Astrocyte (in vitro differentiated cells and primary cell): ENCODE results near the gene RABL2B.

ENCODE experiments used
- EZH2 ChIP-seq: IDR thresholded peaks from 2 replicates; pipeline ENCODE4 v1.6.1; 2012; ENCODE audit warnings: mild to moderate bottlenecking, low read length, inconsistent platforms; ENCODE audit not compliant: insufficient read depth
- TF ChIP-seq, protein P1 (sequence below): IDR thresholded peaks from 2 replicates; pipeline ENCODE4 v1.5.1; 2011; ENCODE audit warnings: low read depth, mild to moderate bottlenecking, inconsistent platforms, low read length, moderate library complexity; ENCODE audit not compliant: insufficient read depth

DNA sequence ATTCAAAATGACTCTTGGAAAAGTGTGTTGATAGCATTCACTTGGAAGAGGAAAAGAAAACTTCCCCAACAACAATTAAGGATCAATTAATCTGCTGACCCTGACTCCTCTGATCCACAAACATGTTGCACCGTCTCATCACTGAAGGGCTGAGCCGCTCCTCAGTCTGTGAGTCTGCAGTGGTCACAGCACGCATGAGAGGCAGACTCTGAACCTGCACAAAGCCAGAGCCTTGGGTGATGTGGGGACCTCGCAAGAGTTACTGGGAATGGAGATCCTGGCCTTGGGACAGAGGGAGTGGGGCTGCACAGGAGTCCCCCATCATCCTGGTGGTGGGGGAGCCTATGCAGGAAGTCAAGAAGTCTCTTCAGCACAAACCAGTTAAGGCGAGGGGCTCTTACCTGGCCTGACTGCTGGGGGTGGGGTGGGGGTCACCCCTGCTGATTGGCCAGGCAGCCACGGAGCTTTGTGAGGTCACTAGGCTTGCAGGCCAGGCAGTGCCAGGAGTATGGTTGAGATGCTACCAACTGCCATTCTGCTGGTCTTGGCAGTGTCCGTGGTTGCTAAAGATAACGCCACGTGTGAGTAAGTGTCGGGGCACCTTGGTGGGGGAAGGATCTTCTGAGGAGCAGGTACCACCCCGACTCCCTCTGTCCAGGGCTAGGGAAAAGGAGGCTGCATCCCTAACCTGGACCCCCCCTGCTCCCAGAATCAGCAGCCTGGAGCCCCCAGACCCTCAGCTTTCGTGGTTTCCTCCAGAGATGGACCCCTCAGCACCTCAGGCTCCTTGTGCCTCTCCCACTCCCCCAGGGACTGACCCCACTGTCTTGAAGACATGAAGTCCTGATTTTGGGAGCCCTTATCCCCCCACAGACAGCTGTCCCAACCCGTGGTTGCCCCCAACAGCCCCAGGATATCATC is 45.4 kb downstream of the RABL2B start, which contains the start of gene ACR:
- TF ChIP-seq, protein P1, sequence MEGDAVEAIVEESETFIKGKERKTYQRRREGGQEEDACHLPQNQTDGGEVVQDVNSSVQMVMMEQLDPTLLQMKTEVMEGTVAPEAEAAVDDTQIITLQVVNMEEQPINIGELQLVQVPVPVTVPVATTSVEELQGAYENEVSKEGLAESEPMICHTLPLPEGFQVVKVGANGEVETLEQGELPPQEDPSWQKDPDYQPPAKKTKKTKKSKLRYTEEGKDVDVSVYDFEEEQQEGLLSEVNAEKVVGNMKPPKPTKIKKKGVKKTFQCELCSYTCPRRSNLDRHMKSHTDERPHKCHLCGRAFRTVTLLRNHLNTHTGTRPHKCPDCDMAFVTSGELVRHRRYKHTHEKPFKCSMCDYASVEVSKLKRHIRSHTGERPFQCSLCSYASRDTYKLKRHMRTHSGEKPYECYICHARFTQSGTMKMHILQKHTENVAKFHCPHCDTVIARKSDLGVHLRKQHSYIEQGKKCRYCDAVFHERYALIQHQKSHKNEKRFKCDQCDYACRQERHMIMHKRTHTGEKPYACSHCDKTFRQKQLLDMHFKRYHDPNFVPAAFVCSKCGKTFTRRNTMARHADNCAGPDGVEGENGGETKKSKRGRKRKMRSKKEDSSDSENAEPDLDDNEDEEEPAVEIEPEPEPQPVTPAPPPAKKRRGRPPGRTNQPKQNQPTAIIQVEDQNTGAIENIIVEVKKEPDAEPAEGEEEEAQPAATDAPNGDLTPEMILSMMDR, result no peak
- TF ChIP-seq EZH2, result no peak
